Right lobe of liver (tissue), 6 donors: Measurements from ENCODE around the gene KRT71. TPM values are rescaled to one million over a fixed set of nuclear protein-coding genes. Genes with fewer than 3 reads are reported as not detected.
A peak's percentile ranks its signal among the peaks of the same experiment; 100 is the strongest.

Experiments
- ATAC-seq, 4 donors: fragments of 200-7000 bp; cut with Tn5 transposase; one replicate each; pipeline ENCODE4 v1.9.1; 2020; ENCODE audit warnings: mild to moderate bottlenecking in 4 of 4, moderate library complexity in 4 of 4
- DNase-seq, 3 donors: peaks; one replicate each; pipeline ENCODE4 v3.0.0-alpha.2; 2020
- H3K27ac ChIP-seq, 3 donors: fragments of 200-600 bp; one replicate each; pipeline ENCODE4 v1.8.0; 2022
- H3K27me3 ChIP-seq, 2 donors: fragments of 200-600 bp; one replicate each; pipeline ENCODE4 v1.8.0; 2022
- H3K36me3 ChIP-seq, 4 donors: fragments of 200-600 bp; sonication (generic) in 1 of 4; one replicate each; pipeline versions ENCODE4 v1.5.1 to v1.8.0; 2017 to 2022; ENCODE audit warnings: control low read depth in 1 of 4
- H3K4me1 ChIP-seq, 4 donors: fragments of 200-600 bp; sonication (generic) in 1 of 4; one replicate each; pipeline versions ENCODE4 v1.5.1 to v1.8.0; 2017 to 2022; ENCODE audit warnings: control low read depth in 1 of 4
- H3K4me3 ChIP-seq, 3 donors: fragments of 200-600 bp; one replicate each; pipeline ENCODE4 v1.8.0; 2022
- H3K9me3 ChIP-seq, 4 donors: fragments of 200-600 bp; sonication (generic) in 1 of 4; one replicate each; pipeline versions ENCODE4 v1.5.1 to v1.8.0; 2017 to 2022; ENCODE audit warnings: control low read depth in 1 of 4
- CTCF ChIP-seq, 4 donors: fragments of 200-600 bp in 3 of 4; fragments of 450-650 bp in 1 of 4; IDR thresholded peaks; one replicate each; pipeline versions ENCODE4 v1.5.1 to v1.8.0; 2016 to 2022; ENCODE audit warnings: antibody characterized with exemption in 4 of 4, mild to moderate bottlenecking in 2 of 4
- POLR2A ChIP-seq: fragments of 450-650 bp; IDR thresholded peaks from one replicate; pipeline ENCODE4 v1.6.1; 2017; ENCODE audit warnings: antibody characterized with exemption, mild to moderate bottlenecking
- WGBS: methylation state at CpG from one replicate; pipeline ENCODE4 v1.1.6; 2018; ENCODE audit warnings: low coverage, low lambda C conversion rate; ENCODE audit not compliant: insufficient coverage; ENCODE audit errors: missing lambda C conversion rate; 5-methylcytosine and 5-hydroxymethylcytosine counted together
- intact Hi-C, 2 donors: fragments of 100-400 bp; cut with DNase I; formaldehyde crosslinking; loops; one replicate each; pipeline versions ENCODE4 v1.11.2 to v1.14.1; 2022
- total RNA-seq, 6 experiments: library from RNA; depleted of rRNA in 2 of 6; stranded (reverse); fragments of >200 nt in 2 of 6; fragmentation: NEBNext Ultra II Directional in 3 of 6; extraction: Animal tissue kit (Norgen Biotek cat#: 25700) in 3 of 6; gene quantifications; one replicate each; pipeline versions ENCODE4 v1.1.0 to v1.2.4, GENCODE V29; 2016 to 2023
- donor health status: DM: no; HTN: yes; CAD: no.
- donor health status: DM: no; HTN: no; CAD: no.
- donor health status: DM: no; HTN: no; CAD: no.
- donor health status: DM: no; HTN: yes; CAD: no.
- donor health status: DM: no; HTN: yes; CAD: no.

KRT71 gene
- total RNA-seq, 6 experiments from 2014 or later = not detected

DNA sequence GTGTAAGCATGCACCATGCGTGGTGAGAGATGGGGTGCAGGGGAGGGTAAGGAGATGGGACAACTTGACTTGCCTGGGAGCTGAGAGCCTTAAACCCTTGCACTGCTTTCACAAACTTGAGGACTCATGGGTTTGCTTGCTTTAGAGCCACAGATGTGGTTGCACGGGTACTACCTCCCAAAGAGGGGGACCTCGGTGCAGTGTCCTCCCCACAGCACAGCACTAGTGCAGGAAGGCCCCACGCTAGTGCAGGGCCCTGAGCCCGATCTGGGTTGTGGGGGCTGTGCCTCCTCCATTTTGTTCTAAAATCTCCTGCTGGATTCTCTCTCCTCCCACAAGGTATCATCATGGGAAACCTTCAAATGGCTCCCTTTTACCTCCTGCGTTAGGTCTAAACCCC, 37.1 kb upstream of the KRT71 start:
- WGBS = 60% methylated on average over 1 of the region's 6 CpGs
- ATAC-seq (no peak), DNase-seq (peak in 1 of 3 donors; percentile 23)
- Histone ChIP-seq H3K9me3 (no peaks in the 10 kb centered on the region), H3K4me1 (no peaks in the 10 kb centered on the region), H3K27ac (no peak overlapping the region), H3K27me3 (no peaks in the 10 kb centered on the region), H3K4me3 (no peak overlapping the region), H3K36me3 (no peaks in the 10 kb centered on the region)
- no peak for TF ChIP-seq POLR2A
- intact Hi-C loops = no loop called here

GRCh38 chr12:52587563-52587962, 34.6 kb upstream of the KRT71 start:
- WGBS = 87% methylated on average over 5 of the region's 17 CpGs
- no peak overlapping the region for H3K27ac ChIP-seq

GRCh38 chr12:52585946-52586345, 33.0 kb upstream of the KRT71 start:
- 78% methylated on average over 6 of the region's 9 CpGs for WGBS
- H3K36me3 ChIP-seq = no peaks in the 10 kb centered on the region
- no peak for TF ChIP-seq CTCF (IDR thresholded peaks at IDR 0.05)
- TF ChIP-seq POLR2A = no peak
- H3K4me1 ChIP-seq = no peaks in the 10 kb centered on the region
- H3K9me3 ChIP-seq = no peaks in the 10 kb centered on the region
- intact Hi-C loops = loop anchor here in 1 of 2 donors (5.0 kb wide), 1 partner anchor 291 kb away; no protein-coding TSS in a partner anchor
- no peak for ATAC-seq
- no peak overlapping the region for H3K27ac ChIP-seq
- H3K27me3 ChIP-seq = no peaks in the 10 kb centered on the region
- H3K4me3 ChIP-seq = no peak overlapping the region
- peak in 2 of 3 donors; percentile 28 to 34 for DNase-seq

More at GRCh38 chr12:52587563-52587962, 34.6 kb upstream of the KRT71 start:
- no peaks in the 10 kb centered on the region for H3K4me1 ChIP-seq
- TF ChIP-seq CTCF (IDR thresholded peaks at IDR 0.05) (no peak), POLR2A (no peak)
- ATAC-seq (no peak), DNase-seq (peak in 2 of 3 donors; percentile 35 to 36)
- no peak overlapping the region for H3K4me3 ChIP-seq
- no peaks in the 10 kb centered on the region for H3K9me3 ChIP-seq
- no peaks in the 10 kb centered on the region for H3K27me3 ChIP-seq
- intact Hi-C loops = loop anchor here in 1 of 2 donors (5.0 kb wide), 1 partner anchor 290 kb away; no protein-coding TSS in a partner anchor
- H3K36me3 ChIP-seq = no peaks in the 10 kb centered on the region

- H3K27ac ChIP-seq = no peak overlapping the region
- H3K4me3 ChIP-seq = no peak overlapping the region
- no peaks in the 10 kb centered on the region for H3K4me1 ChIP-seq
- H3K9me3 ChIP-seq = no peaks in the 10 kb centered on the region
- TF ChIP-seq POLR2A (no peak), CTCF (IDR thresholded peaks at IDR 0.05) (no peak)
- H3K36me3 ChIP-seq = no peaks in the 10 kb centered on the region
- intact Hi-C loops = loop anchor here in 1 of 2 donors (5.0 kb wide), 1 partner anchor 292 kb away; no protein-coding TSS in a partner anchor
- peak in 1 of 3 donors; percentile 23 for DNase-seq
- no peak for ATAC-seq
- 73% methylated on average over 2 of the region's 3 CpGs for WGBS
- no peaks in the 10 kb centered on the region for H3K27me3 ChIP-seq
Measured at GRCh38 chr12:52585066-52585465, 32.1 kb upstream of the KRT71 start.

DNA sequence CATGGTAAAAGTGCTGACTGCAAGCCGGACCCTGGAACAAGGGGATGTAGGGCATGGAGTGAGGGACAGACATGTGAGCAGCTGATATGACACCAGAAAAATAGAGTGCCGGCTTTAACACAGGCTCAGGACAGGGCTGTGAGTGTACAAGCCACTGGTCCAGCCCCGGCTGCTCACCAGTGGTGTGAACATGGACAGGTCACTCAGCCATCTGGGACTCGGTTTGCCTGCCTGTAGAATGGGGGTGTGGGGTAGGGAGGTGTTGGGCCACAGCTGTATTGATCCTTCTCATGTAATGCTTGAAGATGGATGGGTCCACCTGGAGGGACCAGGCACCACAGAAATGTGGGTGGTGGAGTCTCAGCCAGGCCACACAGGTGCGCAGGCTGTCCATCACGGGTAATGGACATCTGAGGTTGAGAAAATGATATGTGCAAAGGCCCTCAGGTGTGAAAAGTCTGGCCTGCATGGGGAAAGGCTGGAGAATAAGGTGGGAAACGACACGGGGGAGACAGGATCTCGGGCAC, 31.3 kb upstream of the KRT71 start:
- H3K27me3 ChIP-seq = no peaks in the 10 kb centered on the region
- intact Hi-C loops = no loop called here
- 75% methylated on average over 9 of the region's 9 CpGs for WGBS
- H3K9me3 ChIP-seq = no peaks in the 10 kb centered on the region
- H3K4me1 ChIP-seq = no peaks in the 10 kb centered on the region
- ATAC-seq (no peak), DNase-seq (no peak)
- H3K27ac ChIP-seq = no peak overlapping the region
- no peaks in the 10 kb centered on the region for H3K36me3 ChIP-seq
- no peak overlapping the region for H3K4me3 ChIP-seq
- TF ChIP-seq POLR2A (no peak), CTCF (IDR thresholded peaks at IDR 0.05) (no peak)
